ENCODE data around the gene CHRNG.

DNA sequence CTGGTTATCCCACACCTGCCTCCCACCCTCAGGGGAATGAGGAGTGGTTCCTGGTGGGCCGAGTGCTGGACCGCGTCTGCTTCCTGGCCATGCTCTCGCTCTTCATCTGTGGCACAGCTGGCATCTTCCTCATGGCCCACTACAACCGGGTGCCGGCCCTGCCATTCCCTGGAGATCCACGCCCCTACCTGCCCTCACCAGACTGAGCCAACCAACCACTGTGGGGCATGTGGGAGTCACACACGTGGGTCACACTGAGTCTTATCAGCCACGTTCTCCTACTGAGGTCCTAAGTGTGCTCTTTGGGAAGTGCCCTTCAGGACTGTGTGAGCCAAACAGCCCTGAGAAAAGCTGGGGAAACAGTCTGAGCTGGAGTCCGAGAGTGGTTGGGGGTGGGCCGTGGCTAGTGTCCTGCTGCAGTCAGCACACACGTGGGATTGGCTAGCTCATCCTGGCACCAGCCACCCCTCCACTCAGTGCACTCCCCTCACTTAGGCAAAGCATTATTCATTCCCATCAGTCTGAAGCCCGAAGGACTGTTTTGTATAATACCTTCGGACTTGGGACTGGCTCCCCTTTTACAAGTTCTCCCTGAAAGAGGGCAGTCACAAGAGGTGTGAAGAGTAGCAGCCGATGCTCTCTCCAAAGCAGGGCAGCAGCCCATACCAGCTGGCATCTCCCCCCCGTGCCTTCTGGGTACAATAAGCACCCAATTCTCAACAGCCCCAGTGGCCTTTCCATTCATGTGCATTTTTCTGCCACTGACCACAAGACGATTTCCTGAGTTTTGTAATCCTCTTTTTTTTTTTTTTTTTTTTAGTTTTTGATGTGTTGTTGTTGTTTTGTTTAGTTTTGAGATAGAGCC is 6.3 kb downstream of the CHRNG start:
- TF ChIP-seq, protein P1, sequence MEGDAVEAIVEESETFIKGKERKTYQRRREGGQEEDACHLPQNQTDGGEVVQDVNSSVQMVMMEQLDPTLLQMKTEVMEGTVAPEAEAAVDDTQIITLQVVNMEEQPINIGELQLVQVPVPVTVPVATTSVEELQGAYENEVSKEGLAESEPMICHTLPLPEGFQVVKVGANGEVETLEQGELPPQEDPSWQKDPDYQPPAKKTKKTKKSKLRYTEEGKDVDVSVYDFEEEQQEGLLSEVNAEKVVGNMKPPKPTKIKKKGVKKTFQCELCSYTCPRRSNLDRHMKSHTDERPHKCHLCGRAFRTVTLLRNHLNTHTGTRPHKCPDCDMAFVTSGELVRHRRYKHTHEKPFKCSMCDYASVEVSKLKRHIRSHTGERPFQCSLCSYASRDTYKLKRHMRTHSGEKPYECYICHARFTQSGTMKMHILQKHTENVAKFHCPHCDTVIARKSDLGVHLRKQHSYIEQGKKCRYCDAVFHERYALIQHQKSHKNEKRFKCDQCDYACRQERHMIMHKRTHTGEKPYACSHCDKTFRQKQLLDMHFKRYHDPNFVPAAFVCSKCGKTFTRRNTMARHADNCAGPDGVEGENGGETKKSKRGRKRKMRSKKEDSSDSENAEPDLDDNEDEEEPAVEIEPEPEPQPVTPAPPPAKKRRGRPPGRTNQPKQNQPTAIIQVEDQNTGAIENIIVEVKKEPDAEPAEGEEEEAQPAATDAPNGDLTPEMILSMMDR (IDR thresholded peaks at IDR 0.05; ENCODE audit: low read depth, low read length): no peak
- no peak for TF ChIP-seq EZH2phosphoT487 (IDR thresholded peaks at IDR 0.05; ENCODE audit: low read depth)

Measured in OCI-LY3 (cell line).